NCI-H2107 treated with DMSO at 0.1 percent for 48 hours (cell line): ENCODE measurements around the gene NUP214.

ENCODE experiments used
- DNase-seq: peaks from one replicate; lab custom pipeline; 2025; ENCODE audit not compliant: unreplicated experiment; lab: John Stamatoyannopoulos, UW

Gene NUP214

DNA sequence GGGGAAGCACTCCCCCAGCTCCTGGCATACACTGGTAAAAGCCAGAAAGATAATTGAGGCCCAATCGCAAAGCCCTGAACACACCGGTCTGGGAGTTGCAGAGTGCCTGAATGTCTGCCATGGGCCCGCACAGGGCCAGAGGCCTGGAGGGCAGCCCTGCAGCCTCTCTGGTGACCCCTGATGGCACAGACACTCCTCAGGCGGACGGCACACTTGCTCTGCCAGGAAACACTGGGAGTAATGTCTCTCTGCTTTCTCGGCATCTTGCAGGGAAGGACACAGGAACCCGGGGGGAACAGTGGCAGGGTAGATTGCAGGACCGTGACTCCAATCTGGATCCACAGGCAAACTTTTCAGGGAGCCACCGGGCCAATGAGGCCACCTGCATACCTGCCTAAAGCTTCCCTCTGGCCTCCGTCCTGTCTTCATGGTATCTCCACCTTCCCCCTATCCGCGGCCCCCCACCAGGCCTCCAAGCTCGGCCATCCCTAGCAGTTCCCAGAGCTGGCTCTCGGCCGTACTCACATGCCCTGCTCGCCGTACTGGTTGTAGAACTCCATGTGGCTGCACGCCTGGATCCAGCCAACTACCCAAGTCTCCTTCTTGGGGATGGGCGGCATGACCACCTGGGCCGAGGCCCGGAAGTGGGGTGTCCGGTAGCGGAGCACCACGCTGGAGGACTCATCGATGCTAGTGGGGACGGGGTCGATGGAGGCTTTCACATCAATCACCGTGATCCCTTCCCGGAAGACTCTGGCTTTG, 150.1 kb downstream of the NUP214 start:
- DNase-seq = no peak

GRCh38 chr9:131276094-131276888, 150.9 kb downstream of the NUP214 start, which contains the start of gene FAM78A:
TSS of gene FAM78A (minus strand) at chr9:131276510. CDS start at chr9:131276179, 331 bp downstream.
- no peak for DNase-seq

DNA sequence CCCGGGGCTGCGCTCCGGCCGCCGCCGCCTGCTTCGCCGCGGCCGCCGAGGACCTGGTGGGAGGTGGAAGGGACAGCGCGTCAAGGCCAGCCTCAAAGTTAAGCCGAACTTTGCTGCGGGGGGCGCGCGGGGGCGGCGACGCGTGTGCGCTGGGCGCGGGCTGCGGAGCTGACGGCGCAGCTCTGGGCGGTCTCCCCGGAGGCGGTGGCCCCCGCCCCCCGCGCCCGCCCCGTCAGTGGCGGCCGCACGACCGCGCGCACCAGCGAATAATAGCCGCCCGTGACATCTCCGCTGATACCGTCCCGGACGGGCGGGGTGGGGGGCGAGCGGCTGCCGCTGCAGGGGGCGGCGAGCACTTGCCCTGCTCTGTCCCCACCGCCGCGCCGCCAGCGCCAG, 151.5 kb downstream of the NUP214 start:
- DNase-seq = no peak

- DNase-seq = no peak
These were observed 152.0 kb downstream of the NUP214 start for GRCh38 chr9:131277287-131277909.

GRCh38 chr9:131277910-131278701, 152.7 kb downstream of the NUP214 start:
- DNase-seq = peak; percentile 57

- no peak for DNase-seq
These were observed 153.3 kb downstream of the NUP214 start for GRCh38 chr9:131278702-131279111.

GRCh38 chr9:131279196-131279862, 153.9 kb downstream of the NUP214 start:
- no peak for DNase-seq

DNA sequence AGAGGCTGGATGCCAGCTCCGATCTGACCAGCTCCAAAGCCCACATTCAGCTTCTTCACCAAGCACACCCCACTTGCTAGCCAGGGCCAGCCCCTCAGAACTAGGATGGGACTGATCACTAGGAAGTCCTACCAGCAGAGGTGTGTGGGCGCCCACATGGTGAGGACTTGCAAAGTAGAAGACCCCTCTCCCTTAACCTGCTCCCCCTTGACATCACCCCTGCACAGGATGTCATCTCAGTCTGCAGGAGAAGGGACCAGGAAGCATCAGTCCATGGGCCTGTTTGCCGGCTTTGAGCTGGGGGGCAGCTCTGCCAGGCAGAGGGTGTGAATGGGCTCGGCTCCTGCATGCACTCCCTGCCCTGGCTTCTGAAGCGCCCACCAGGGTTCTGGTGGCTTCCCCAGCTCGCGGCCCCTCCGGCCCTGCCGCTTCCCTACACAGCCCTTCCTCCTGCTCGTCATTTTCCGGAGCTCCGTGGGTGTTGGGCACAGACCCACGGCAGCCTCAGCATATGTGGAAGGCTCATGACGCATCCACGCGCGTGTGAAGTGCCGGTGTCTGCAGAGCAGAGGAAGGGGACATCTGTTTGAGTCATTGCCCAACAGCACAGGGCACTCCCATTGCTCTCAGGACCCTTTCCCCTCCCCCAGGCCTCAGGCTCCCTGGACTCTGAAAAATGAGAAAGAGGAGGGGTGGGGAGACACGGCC, 154.6 kb downstream of the NUP214 start:
- no peak for DNase-seq

- DNase-seq = no peak
These were observed 155.3 kb downstream of the NUP214 start for GRCh38 chr9:131280660-131281059.

- no peak for DNase-seq
These were observed 156.0 kb downstream of the NUP214 start for GRCh38 chr9:131281119-131281965.

DNA sequence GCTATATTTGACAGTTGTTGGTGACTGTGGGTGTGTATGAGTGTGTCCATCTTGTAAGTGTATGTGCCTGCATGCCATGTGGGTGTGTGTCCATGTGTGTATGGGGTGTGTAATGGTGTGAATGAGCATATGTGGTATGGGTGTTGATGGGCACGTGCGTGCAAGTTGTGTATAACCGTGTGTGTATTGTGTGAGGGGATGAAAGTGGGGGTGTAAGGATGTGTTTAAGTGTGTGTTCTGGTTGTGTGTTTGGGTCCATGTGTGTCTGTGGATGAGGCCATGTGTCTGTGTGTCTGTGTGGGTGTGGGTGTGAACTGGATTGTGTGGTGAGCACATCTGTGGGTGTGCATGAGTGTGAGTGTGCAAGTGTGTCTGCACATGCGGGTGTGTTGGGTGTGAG, 156.8 kb downstream of the NUP214 start:
- DNase-seq = no peak

- DNase-seq = peak; percentile 12
These were observed 157.5 kb downstream of the NUP214 start for GRCh38 chr9:131282688-131283422.
